PC-9 (cell line): ENCODE measurements around the gene KATNAL1.

Experiments used
- EZH2 ChIP-seq: fragments of 200-600 bp; sonication (generic); IDR thresholded peaks from 2 replicates; pipeline ENCODE4 v1.8.0; 2017; ENCODE audit warnings: antibody characterized with exemption, low read depth
- TF ChIP-seq, protein P1 (sequence below): fragments of 200-600 bp; sonication (generic); conservative IDR thresholded peaks from 2 replicates; pipeline ENCODE4 v1.6.1; 2017; ENCODE audit warnings: mixed run types, antibody characterized with exemption, mild to moderate bottlenecking, moderate library complexity

DNA sequence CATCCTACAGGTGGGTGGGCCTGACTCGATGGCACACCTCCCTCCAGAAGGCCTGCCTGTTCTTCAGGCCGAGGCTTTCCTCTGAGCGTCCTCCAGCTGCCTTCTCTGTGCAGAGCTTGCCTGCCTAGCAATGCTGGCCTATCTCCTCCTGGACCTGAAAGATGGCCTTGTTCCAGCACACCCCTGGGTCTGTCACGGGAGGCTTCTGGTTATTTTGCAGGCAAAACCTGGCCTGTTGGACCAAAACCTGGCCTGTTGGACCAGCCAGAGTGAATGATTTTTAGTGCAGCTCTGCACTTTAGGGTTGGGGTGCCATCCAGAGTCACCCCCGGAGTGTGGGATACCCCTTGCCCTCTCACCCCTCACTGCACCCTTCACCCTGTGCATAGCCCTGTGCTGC is 128.4 kb downstream of the KATNAL1 start:
- TF ChIP-seq, protein P1, sequence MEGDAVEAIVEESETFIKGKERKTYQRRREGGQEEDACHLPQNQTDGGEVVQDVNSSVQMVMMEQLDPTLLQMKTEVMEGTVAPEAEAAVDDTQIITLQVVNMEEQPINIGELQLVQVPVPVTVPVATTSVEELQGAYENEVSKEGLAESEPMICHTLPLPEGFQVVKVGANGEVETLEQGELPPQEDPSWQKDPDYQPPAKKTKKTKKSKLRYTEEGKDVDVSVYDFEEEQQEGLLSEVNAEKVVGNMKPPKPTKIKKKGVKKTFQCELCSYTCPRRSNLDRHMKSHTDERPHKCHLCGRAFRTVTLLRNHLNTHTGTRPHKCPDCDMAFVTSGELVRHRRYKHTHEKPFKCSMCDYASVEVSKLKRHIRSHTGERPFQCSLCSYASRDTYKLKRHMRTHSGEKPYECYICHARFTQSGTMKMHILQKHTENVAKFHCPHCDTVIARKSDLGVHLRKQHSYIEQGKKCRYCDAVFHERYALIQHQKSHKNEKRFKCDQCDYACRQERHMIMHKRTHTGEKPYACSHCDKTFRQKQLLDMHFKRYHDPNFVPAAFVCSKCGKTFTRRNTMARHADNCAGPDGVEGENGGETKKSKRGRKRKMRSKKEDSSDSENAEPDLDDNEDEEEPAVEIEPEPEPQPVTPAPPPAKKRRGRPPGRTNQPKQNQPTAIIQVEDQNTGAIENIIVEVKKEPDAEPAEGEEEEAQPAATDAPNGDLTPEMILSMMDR: no peak
- no peak for TF ChIP-seq EZH2
